Mesodermal cell (in vitro differentiated cells): ENCODE data around the gene ADARB2.

Experiments used
- H3K27ac ChIP-seq: 2 replicates; pipeline ENCODE4 v1.7.0; 2013; ENCODE audit warnings: mild to moderate bottlenecking, low read depth, low read length, moderate library complexity; ENCODE audit not compliant: severe bottlenecking
- H3K36me3 ChIP-seq: 2 replicates; pipeline ENCODE4 v1.7.1; 2013; ENCODE audit warnings: mild to moderate bottlenecking, low read length, moderate library complexity; ENCODE audit not compliant: control insufficient read depth, insufficient read depth
- H3K4me1 ChIP-seq: one replicate; pipeline ENCODE4 v1.7.1; 2013; ENCODE audit warnings: mild to moderate bottlenecking, low read length; ENCODE audit not compliant: insufficient read depth, control insufficient read depth, poor library complexity, severe bottlenecking
- H3K4me3 ChIP-seq: 2 replicates; pipeline ENCODE4 v1.7.0; 2013; ENCODE audit warnings: low read length, control low read depth, mild to moderate bottlenecking; ENCODE audit not compliant: insufficient read depth, poor library complexity, severe bottlenecking; ENCODE audit errors: extremely low read depth
- H3K9me3 ChIP-seq: 2 replicates; pipeline ENCODE4 v1.7.1; 2013; ENCODE audit warnings: mild to moderate bottlenecking, low read length, moderate library complexity; ENCODE audit not compliant: control insufficient read depth
- WGBS, 2 experiments: methylation state at CpG; one replicate each; pipeline ENCODE4 v1.1.5; 2013; ENCODE audit warnings: missing lambda C conversion rate in 2 of 2; ENCODE audit not compliant: insufficient coverage in 2 of 2; 5-methylcytosine and 5-hydroxymethylcytosine counted together

ADARB2 gene

GRCh38 chr10:1153805-1154351 is 583.4 kb downstream of the ADARB2 start:
- Histone ChIP-seq H3K4me3 (no peak overlapping the region), H3K4me1 (no peaks in the 10 kb centered on the region), H3K36me3 (no peaks in the 10 kb centered on the region), H3K9me3 (no peaks in the 10 kb centered on the region), H3K27ac (no peak overlapping the region)
- 73 to 77% methylated on average over 16 to 19 of the region's 20 CpGs for WGBS, 2 experiments

- Histone ChIP-seq H3K36me3 (no peaks in the 10 kb centered on the region), H3K9me3 (no peaks in the 10 kb centered on the region), H3K4me1 (no peaks in the 10 kb centered on the region), H3K4me3 (no peak overlapping the region), H3K27ac (no peak overlapping the region)
- WGBS, 2 experiments = 89 to 98% methylated on average over 4 to 6 of the region's 6 CpGs
These were observed 584.0 kb downstream of the ADARB2 start for GRCh38 chr10:1153251-1153763.

- no peaks in the 10 kb centered on the region for H3K4me1 ChIP-seq
- no peak overlapping the region for H3K4me3 ChIP-seq
- H3K27ac ChIP-seq = no peak overlapping the region
- no peaks in the 10 kb centered on the region for H3K9me3 ChIP-seq
- no peaks in the 10 kb centered on the region for H3K36me3 ChIP-seq
- 93 to 95% methylated on average over 29 to 32 of the region's 32 CpGs for WGBS, 2 experiments
These were observed 584.7 kb downstream of the ADARB2 start for GRCh38 chr10:1152386-1153250.

GRCh38 chr10:1151076-1152033 is 586.0 kb downstream of the ADARB2 start:
- Histone ChIP-seq H3K36me3 (no peaks in the 10 kb centered on the region), H3K4me3 (no peak overlapping the region), H3K4me1 (no peaks in the 10 kb centered on the region), H3K9me3 (no peaks in the 10 kb centered on the region), H3K27ac (no peak overlapping the region)
- 87 to 90% methylated on average over 7 to 12 of the region's 15 CpGs for WGBS, 2 experiments

GRCh38 chr10:1150638-1150955 is 586.7 kb downstream of the ADARB2 start:
- H3K36me3 ChIP-seq = no peaks in the 10 kb centered on the region
- 92 to 94% methylated on average over 13 of the region's 13 CpGs for WGBS, 2 experiments
- no peak overlapping the region for H3K4me3 ChIP-seq
- no peak overlapping the region for H3K27ac ChIP-seq
- H3K4me1 ChIP-seq = no peaks in the 10 kb centered on the region
- peaks cover 6% of the 10 kb centered on the region for H3K9me3 ChIP-seq

GRCh38 chr10:1149793-1150637 is 587.3 kb downstream of the ADARB2 start:
- Histone ChIP-seq H3K4me3 (no peak overlapping the region), H3K9me3 (peaks cover 6% of the 10 kb centered on the region), H3K4me1 (no peaks in the 10 kb centered on the region), H3K36me3 (no peaks in the 10 kb centered on the region), H3K27ac (no peak overlapping the region)
- WGBS, 2 experiments = 87 to 91% methylated on average over 14 to 23 of the region's 23 CpGs

- H3K36me3 ChIP-seq = no peaks in the 10 kb centered on the region
- H3K4me3 ChIP-seq = no peak overlapping the region
- 90 to 92% methylated on average over 13 to 15 of the region's 17 CpGs for WGBS, 2 experiments
- H3K27ac ChIP-seq = no peak overlapping the region
- peaks cover 6% of the 10 kb centered on the region for H3K9me3 ChIP-seq
- no peaks in the 10 kb centered on the region for H3K4me1 ChIP-seq
These were observed 588.3 kb downstream of the ADARB2 start for GRCh38 chr10:1148855-1149605.

- 67 to 100% methylated on average over 1 of the region's 5 CpGs for WGBS, 2 experiments
- Histone ChIP-seq H3K4me3 (no peak overlapping the region), H3K27ac (no peak overlapping the region), H3K9me3 (peaks cover 6% of the 10 kb centered on the region), H3K36me3 (no peaks in the 10 kb centered on the region), H3K4me1 (no peaks in the 10 kb centered on the region)
These were observed 589.5 kb downstream of the ADARB2 start for GRCh38 chr10:1147810-1148209.

- no peaks in the 10 kb centered on the region for H3K4me1 ChIP-seq
- no peak overlapping the region for H3K4me3 ChIP-seq
- no peak overlapping the region for H3K27ac ChIP-seq
- 40 to 83% methylated on average over 1 of the region's 3 CpGs for WGBS, 2 experiments
- peaks cover 6% of the 10 kb centered on the region for H3K9me3 ChIP-seq
- no peaks in the 10 kb centered on the region for H3K36me3 ChIP-seq
These were observed 594.7 kb downstream of the ADARB2 start for GRCh38 chr10:1142596-1142995.
